Fibroblast of skin of scalp (primary cell): Measurements from ENCODE around the gene SYTL3.
"Not testable (repeated sequence)": the region's sequence is repeated elsewhere in the genome, so short reads cannot be mapped to it uniquely, and the experiment has no call there.

Source experiments
- DNase-seq: peaks from one replicate; pipeline ENCODE4 v3.0.0-alpha.2; 2013

The SYTL3 gene

DNA sequence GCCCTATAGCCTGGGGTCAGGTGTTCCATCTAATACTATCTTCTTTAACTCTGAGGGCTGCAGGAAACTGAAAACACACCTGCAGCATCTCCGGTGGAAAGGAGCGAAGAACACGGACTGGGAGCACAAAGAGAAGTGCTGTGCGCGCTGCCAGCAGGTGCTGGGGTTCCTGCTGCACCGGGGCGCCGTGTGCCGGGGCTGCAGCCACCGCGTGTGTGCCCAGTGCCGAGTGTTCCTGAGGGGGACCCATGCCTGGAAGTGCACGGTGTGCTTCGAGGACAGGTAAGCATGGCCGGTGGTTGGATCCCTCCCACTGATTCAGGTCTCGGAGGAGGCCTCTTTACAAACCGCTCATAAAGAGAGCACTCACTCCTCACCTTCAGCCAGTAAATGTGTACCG, 15.5 kb downstream of the SYTL3 start:
- no peak for DNase-seq

DNA sequence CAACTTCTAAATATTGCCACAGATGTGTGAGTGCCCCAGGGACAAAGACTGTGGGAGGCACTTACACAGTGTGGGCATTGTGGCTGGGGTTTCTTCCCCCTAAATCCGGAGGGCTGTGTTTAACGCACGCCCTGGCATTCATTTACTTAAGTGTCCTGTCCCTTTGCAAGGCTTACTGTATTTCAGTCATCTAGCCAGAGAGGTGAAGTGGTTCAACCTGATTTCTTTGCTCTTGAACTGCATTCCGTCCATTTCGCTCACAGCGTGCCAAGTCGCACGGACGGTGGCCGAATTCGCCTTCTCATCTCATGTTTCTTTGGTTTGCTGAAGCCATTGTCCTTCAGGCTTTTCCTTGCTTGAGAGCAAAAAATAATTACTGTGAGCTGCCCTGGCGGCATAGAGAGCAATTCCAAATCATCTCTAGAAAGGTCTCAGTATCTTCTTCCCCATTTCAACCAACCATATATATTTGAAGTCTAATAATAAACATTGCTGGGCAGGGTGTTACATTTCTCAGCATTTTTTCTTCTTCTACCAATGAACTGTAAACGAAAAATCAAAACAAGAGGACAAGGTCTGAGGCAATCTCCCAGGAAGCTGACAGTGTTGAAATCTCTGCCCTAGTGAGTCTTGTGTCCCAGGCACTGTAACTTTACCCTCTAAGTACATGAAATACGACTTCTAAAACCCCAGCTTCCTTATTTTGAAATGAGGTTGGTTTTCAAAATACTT, 16.9 kb downstream of the SYTL3 start:
- peak; percentile 35 for DNase-seq

DNA sequence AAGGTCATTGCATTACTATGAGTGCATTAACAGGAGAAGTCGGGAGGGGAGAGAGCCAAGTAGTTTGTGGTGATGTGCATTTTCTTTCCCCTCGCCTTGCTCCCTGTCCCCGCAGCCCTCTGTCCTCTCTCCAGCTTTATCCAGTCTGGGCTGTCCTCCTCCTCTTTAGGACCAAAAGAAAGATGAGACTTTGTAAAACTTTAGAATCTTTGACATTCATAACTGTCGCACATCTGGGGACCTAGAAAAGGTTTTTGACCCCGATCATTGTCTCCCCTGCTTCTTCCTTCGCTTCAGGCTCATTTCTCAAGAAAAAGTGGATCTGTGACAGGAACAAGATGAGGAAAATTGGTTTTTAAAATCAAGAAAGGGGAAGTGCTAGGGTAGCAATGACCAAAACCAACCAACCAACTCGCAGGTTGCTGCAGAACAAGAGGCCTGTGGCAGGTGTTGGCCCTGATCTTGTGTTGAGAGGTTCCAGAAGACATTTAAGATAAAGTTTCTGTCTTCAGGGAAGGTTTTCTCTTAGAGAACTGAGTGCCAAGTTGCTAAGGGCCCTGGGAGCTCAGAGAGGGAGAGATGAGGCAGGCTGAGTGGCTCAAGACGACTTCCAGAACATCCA, 17.6 kb downstream of the SYTL3 start:
- no peak for DNase-seq

- no peak for DNase-seq
Observed at GRCh38 chr6:158668707-158669103, 18.9 kb downstream of the SYTL3 start.

DNA sequence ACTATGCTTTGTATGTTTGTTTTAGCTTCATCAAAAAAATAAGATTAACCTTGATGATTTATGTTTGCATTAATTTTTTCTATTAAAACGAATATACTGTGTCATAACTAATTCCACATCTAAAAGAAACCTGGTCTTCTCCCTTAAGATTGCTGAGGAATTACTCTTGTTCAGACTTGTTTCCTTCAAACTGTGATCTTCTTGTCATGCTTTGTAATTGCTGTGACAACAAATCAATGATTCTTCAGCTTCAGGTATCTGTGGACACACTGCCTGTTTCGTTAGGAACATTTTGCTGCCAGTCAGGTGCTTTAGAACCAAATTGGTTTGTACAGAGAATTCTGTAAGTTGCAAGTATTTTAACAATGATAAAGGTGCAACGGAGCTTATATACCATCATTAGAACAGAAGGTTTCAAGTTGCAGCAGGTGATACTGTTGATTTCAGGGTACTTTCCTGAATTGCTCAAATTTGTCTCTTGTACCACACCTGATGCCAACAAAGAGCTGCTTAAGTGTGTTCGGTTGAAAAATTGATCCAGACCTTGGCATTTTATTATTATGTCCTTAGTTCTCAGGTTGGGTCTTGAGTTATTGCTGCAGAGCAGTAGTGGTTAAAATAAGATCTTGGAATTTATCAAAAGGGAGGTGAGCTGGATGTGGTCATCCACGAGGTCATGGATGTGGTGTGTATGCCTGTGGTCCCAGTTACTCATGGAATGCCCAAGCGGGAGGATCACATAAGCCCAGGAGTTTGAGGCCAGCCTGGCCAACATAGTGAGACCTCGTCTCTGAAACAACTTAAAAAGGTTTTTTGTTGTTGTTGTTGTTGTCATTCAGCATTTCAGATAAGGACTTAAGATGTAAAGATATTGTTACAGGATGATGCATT, 19.5 kb downstream of the SYTL3 start:
- no peak for DNase-seq

DNA sequence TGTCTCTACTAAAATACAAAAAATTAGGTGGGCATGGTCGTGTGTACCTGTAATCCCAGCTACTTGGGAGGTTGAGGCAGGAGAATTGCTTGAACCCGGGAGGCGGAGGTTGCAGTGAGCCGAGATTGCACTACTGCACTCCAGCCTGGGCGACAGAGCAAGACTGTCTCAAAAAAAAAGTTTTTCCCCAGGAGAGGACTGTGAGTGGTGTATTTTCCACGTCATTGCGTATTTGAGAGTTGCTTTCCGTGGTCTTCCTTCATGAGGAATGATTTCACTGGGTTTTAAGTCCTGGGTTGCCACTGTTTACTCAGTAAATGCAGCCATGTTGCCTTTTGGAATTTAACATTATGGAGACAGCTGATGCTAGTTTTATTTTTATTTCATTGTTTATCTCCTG, 22.3 kb downstream of the SYTL3 start:
- DNase-seq, result not testable (repeated sequence)

DNA sequence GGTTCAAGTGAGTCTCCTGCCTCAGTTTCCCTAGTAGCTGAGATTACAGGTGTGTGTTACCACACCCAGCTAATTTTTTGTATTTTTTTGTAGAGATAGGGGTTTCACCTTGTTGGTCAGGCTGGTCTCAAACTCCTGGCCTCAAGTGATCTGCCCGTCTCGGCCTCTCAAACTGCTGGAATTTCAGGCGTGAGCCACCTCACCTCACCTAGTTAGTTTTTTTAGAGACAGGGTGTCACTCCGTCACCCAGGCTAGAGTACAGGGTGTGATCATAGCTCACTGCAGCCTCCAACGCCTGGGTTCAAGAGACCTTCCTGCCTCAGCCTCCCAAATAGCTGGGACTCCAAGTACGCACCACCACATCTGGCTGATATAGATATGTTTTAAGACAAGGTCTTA, 22.9 kb downstream of the SYTL3 start:
- DNase-seq, result no peak

DNA sequence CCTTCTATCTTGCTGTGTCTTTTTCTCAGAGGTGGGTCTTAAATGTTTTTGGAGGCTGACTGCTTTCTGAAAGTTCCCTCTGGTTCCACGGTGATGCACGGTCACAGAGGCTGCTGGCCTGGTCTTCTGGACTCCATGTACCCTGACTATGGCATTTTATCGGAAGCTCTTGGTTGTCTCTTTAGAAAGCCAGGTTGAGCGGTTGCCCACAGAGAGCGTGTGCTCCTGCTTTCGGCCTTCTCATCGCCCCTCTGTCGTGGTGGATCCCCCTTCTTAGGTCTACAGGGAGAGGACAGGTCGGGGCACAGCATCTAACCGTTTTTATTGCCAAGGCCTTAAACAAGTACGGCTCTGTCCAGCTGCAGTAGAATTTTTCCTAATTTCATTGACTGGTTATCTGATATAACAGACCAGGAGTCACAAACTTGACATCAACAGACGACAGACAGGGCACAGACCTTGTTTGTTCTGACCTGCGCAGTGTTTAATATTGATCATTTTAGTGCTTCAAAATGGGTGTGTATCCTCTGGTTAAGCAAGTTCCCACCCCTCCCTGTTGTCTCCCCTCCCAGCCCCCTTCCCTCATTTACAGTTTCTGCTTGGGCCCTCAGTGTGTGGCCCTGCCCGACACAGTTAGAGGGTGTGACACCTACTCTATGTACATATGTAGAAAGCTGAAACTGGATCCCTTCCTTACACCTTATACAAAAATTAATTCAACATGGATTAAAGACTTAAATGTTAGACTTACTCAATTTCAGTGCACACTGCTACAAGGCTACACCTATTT, 24.7 kb downstream of the SYTL3 start:
- no peak for DNase-seq

- DNase-seq, result not testable (repeated sequence)
Observed at GRCh38 chr6:158677094-158677493, 27.2 kb downstream of the SYTL3 start.

GRCh38 chr6:158677906-158678578, 28.2 kb downstream of the SYTL3 start:
- DNase-seq, result no peak

GRCh38 chr6:158680015-158680414, 30.2 kb downstream of the SYTL3 start:
- no peak for DNase-seq

DNA sequence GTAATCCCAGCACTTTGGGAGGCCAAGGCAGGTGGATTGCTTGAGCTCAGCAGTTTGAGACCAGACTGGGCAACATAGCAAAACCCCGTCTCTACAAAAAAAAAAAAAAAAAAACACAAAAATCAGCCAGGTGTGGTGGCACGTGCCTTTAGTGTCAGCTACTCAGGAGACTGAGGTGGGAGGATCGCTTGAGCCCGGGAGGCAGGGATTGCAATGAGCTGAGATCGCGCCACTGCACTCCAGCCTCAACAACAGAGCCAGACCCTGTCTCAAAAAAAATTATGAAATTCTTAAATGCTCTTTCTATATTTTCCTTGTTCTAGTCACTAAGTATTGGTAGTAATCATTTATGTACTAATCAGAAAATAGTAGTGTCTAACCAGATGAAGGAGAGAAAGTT, 30.6 kb downstream of the SYTL3 start:
- no peak for DNase-seq

DNA sequence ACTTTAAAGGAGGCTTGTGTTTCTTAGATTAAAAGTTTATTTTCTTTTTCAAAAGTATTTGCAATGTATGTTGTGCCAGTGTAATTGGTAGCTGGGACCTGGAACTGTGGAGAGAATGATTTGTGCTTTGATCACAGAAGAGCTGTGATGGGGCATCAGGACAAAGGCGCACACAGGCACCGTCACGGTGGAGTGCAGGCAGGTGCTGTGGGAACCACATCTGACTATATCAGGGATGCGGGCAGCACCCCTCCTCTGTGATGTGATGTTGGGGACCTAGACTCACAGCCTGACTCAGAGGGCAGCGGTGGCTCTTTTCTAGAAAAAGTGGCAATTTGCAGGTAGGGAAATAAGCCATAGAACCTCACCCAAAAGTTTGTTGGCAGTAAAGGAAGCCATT, 34.5 kb downstream of the SYTL3 start:
- no peak for DNase-seq

- DNase-seq, result no peak
Observed at GRCh38 chr6:158684745-158685324, 35.0 kb downstream of the SYTL3 start.

GRCh38 chr6:158686311-158686710, 36.5 kb downstream of the SYTL3 start:
- DNase-seq, result no peak

GRCh38 chr6:158686791-158687381, 37.0 kb downstream of the SYTL3 start:
- no peak for DNase-seq

DNA sequence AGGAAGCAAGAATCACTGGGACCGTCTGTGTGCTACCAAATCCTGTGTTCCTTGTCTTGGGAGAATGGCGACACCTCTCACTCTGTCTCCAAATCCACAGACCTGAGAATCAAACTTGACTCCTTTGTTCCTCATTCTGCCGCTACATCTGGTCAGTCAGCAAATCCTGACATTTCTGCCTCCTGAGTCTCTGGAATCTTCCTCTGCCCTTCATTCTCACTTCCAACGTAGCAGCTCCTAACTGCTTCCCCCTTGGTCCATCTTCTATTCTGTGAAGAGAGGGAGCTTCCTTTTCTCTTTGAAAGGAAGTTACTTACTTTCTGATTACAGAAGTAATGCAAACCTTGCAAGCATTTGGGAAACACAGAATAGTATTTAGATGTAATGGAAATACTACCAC, 37.7 kb downstream of the SYTL3 start:
- no peak for DNase-seq

DNA sequence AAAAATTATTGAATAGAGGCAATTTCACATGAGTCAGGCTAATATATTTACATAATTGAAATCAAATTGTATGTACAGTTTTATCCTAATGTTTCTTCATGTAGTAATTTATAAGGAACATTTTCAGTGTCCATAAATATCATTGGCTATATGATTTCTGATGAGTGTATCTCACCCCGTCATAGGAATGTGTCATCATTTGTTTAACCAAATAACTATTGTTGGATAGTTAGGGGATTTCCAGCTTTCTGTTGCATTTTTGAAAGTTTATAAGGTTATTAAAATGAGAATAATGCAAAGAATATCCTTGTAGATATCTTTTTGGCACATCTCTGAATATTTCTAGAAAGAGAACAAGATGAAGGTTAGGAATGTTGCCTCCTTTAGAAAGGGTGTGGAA, 39.0 kb downstream of the SYTL3 start:
- peak; percentile 13 for DNase-seq

DNA sequence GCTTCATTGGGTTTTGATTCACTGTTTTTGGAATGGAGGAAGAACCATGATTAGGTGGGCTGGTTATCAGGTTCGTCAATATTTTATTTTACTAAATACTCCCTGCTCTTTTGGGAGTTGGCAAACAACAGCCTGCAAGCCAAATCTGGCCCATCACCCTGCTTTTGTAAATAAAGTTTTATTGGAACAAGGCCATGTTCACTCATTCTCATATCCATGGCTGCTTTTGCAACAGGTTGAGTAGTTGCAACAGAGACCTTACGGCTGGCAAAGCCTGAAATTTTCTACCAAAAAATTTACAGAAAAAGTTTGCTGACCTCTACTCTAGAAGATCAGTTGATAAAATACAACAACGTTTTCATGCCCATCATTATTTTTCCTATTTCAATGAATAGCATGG, 45.1 kb downstream of the SYTL3 start:
- no peak for DNase-seq

- peak; percentile 39 for DNase-seq
Observed at GRCh38 chr6:158697811-158698210, 48.0 kb downstream of the SYTL3 start.

GRCh38 chr6:158698931-158699330, 49.1 kb downstream of the SYTL3 start:
- no peak for DNase-seq
